MM.1S (cell line): ENCODE data around the gene NR2C2.

Experiments
- CTCF ChIP-seq: fragments of 300-600 bp; sonication (generic); IDR thresholded peaks from 2 replicates; pipeline ENCODE4 v1.5.1; 2016; ENCODE audit warnings: antibody characterized with exemption, low read length, mixed read lengths
- EZH2 ChIP-seq: fragments of 300-600 bp; sonication (generic); optimal IDR thresholded peaks from 2 replicates; pipeline ENCODE3; 2017; ENCODE audit warnings: low read depth, mild to moderate bottlenecking, antibody characterized with exemption, low read length, mixed read lengths

DNA sequence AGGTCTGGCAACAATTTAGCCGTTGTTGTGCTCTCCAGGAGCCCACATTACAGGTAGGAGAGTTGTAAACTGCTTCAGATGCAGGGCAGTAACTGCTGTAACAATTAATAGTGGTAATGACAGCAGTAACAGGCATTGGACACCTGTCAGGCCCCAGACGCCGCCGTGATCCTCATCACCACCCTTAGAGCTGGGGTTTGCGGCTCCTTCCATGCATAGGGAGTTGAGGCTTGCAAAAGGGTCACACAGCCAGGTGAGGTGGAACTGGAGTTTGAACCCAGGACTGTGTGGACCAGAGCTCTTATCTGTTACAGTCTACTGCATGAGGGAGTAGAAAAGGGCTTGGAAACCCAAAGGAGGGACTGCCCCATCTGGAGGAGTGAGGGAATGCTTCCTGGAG, 26.8 kb upstream of the NR2C2 start:
- TF ChIP-seq EZH2, result no peak
- no peak for TF ChIP-seq CTCF
